ENCODE data around the gene NFATC1.
"Not testable (repeated sequence)": the region's sequence is repeated elsewhere in the genome, so short reads cannot be mapped to it uniquely, and the experiment has no call there.

NFATC1 gene

DNA sequence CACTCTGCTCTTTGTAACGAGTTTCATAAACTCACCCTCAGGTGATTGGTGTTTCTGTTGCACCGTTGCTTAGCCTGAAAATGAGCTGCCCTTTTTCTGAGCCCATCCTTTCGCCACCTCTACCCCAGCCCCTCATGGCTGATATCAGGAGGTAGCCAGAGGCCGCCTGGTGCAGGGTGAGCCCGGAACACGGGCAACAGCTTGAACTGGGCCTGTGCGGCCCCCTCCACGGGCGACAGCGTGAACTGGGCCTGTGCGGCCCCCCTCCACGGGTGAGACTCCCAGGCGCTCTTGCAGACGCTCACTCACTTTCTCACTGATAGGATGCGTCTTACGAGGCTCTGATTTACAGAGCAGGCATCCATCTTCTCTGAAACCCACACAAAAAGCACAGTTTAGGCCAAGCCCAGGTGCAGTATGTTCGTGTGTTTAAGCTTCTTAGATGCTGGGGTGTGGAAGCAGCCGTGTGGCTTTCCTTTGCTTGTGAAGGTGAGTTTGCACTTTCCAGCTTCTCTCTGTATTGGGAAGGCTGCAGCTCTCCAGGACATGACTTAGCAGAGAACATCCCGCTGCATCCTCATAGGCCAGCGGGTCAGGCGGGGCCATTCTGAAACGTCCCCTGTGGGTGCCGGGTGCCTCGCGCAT, 83.5 kb downstream of the NFATC1 start:
- no peak for DNase-seq

DNA sequence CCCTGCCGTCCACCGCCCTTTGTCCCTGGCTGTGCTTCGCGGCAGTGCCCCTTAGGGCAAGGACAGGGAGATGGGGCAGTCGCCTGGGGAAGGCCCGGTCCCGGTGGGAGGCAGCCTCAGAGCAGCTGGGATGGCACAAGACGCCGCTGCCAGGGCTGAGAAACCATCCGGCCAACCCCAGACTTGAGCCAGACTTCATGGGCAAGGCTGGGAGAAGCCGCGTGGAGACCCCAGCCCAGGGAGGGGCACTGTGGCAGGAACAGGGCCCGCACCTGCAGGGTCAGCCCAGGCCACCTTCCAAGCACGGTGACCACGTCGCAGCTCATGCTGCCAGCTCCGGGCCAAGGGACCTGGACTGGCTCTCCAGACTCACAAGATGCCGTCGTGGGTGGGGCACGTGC, 84.0 kb downstream of the NFATC1 start:
- DNase-seq: no peak

DNA sequence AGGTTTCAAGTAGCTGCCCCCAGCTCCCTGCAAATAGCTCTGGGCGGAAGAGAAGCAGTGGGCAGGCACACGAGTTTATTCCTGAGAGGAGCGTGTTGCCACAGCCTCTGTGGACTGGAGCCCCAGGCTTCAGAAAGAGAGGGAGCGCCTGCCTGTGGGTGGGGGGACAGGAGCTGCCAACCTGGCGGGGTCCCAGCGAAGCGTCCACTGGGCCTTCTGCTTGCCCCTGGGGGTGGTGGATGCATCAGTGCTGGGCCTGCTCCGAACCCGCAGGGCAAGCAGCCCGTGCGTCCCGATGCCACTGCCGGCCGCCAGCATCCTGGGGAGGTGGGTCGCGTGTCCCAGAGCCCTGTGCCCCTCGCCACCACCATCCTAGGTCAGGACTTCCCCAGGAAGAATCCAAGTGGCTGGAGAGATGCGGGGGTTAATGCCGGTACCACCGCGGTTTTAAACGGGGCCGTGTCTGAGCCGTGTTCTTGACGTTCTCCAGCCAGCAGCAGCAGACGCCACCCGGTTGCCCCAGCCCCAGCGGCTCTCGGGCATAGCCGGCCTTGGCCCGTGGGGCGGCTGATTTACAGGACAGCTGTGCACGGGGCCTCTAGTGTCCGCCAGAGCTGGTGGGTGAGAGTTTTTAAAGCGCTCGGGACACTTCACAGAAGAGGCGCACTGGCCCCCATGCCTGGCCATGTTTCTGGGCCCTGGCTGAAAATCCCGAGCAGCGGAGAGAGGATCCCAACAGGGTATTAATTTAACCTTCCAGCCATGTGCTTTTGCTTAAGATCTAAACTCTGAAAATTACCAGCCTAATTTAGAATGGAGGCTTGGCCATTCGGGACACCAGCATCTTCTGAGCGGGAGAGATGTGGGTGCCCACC, 84.7 kb downstream of the NFATC1 start:
- no peak for DNase-seq

DNA sequence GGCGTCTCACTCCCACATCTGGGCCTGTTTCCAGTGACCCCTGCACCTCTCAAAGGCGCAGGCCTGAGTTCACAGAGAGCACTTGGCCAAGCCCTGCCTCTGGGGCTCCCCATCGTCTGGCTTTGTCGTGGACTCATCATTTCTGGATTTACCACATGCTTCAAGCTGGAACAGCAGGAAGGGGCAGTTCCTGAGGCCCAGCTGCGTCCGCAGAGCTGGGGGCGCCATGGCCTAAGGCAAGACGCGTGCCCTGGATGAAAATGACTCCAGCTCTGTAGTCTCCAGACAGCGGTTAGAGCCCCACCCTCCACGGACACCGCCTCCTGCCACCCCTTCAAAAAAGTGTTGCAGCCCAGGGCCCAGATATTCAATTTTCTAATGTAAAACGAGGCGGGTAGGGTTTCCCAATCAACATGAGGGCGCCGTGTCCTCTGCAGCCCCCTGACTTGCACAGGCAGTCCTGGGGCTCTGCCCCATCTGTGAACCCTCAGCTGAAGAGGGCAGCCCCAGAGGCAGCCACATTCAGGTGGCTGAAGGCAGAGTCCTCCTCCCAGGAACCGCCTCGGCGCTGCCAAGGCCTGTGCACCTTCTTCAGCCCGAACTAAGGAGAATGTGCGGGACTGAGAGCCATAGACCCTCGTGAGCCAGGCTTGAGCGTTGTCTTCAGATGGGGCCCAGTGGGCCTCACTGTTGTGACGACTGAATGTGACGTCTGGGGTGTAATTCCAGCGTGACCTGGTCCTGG, 85.5 kb downstream of the NFATC1 start:
- DNase-seq: no peak

DNA sequence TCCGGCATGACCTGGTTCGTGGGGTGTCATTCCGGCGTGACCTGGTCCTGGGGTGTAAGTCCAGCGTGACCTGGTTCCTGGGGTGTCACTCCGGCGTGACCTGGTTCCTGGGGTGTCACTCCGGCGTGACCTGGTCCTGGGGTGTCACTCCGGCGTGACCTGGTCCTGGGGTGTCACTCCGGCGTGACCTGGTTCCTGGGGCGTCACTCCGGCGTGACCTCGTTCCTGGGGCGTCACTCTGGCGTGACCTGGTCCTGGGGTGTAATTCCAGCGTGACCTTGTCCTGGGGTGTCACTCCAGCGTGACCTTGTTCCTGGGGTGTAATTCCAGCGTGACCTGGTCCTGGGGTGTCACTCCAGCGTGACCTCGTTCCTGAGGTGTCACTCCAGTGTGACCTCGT, 87.7 kb downstream of the NFATC1 start:
- not testable (repeated sequence) for DNase-seq

DNA sequence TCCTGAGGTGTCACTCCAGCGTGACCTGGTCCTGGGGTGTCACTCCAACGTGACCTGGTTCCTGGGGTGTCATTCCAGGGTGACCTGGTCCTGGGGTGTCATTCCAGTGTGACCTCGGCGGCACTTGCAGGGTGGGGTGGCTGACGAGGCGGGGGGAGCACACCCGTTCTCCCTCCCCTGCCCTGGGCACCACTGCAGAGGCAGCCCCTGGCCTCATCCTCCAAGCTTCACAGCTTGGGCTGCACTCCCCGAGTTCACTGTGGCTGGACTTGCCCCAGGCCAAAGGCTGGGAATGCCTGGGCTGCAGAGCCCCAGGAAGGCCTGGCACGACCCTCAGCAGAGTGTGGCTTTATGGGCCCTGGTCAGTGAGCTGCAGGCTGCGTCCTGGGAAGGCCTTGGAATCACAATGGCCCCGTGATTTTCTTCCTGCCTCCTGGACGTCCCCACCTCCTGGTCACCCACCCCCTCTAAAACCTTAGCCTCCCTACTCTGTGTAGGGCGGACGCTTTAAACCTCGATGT, 88.3 kb downstream of the NFATC1 start:
- DNase-seq: no peak

DNA sequence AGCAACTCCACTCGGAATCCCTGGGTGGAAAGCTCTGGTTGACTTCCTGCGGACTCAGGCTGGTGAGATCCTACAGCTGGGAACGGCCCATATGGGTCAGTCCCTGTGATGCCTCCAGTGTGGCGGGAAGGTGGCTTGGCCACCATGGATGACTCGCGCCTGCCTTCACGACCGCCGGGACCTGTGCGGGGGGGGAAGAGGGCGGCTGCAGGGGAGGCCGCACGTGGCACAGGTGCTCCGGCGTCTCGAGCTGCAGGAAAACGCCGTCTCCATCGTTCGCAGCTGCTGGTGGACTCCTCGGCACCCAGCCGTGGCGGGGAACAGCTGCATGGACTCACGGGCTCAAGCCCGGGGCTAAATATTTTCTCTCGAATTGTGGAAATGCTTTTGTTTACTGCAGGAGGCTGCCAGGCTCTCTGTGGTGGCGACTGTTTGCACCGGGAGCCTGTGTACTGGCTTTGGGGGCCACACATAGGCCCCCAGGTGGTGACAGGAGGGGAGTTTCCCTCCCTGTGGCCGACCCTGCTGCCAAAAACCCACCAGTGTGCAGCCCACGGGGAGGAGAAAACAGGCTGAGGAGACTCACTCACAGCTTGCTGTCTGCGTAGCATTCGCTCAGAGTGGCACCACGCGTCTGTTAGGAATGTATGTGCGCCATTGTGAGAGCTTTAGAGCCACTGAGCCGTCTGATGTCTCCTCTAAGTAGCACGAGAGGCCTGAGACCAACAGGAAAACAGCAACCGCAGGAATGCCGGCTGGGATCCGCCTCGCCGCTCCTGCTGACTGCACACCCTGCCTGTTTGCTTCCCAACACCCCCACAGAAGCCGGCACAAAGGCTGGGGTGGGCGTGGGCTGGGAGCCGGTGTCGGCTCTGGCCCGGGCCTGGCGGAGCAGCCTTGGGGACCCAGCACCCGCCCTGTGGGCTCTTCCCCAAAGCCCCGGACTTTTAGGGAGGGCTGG, 89.2 kb downstream of the NFATC1 start:
- no peak for DNase-seq

DNA sequence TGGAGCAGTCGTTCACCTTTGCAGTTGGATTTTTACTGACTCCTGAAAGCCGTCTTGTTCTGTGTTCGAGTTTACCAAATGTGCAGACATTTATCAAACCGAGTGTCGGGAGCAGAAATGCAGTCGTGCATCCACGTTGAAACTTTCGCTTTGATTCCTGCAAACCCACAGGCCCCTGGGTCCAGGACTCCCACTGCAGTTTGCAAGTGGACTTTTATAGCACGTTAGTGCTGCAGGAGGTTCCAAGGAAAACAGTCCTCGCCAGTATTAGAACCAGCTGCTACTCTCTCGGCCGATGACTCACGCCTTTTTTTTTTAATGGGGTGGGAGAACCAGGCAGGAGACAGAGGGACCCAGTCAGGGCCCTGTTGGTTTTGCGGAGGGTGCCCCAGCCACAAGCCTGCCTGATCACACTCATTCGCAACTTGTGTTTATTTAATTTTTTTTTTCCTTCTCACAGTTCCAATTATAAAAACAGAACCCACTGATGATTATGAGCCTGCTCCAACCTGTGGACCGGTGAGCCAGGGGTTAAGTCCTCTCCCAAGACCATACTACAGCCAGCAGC, 90.1 kb downstream of the NFATC1 start:
- DNase-seq: no peak

DNA sequence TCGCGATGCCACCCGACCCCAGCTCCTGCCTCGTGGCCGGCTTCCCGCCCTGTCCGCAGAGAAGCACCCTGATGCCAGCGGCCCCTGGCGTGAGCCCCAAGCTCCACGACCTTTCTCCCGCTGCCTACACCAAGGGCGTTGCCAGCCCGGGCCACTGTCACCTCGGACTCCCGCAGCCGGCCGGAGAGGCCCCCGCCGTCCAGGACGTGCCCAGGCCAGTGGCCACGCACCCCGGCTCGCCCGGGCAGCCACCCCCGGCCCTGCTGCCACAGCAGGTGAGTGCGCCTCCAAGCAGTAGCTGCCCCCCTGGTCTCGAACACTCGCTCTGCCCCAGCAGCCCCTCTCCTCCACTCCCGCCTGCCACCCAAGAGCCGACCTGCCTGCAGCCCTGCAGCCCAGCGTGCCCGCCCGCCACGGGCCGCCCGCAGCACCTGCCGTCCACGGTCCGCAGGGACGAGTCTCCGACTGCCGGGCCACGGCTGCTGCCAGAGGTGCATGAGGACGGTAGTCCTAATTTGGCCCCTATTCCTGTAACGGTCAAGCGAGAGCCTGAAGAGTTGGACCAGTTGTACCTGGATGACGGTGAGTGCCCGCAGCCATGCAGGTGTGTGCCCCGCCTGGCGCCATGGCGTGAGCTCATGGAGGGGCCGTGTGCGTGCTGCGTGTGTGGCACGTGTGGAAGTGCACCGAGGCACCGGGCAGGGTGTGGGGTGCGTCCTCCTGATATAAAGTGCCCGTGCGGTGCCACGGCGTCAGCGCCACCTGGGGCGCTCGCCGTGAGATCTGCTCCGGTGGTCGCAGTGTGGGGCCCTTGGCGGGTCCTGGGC, 90.8 kb downstream of the NFATC1 start:
- DNase-seq: no peak

DNA sequence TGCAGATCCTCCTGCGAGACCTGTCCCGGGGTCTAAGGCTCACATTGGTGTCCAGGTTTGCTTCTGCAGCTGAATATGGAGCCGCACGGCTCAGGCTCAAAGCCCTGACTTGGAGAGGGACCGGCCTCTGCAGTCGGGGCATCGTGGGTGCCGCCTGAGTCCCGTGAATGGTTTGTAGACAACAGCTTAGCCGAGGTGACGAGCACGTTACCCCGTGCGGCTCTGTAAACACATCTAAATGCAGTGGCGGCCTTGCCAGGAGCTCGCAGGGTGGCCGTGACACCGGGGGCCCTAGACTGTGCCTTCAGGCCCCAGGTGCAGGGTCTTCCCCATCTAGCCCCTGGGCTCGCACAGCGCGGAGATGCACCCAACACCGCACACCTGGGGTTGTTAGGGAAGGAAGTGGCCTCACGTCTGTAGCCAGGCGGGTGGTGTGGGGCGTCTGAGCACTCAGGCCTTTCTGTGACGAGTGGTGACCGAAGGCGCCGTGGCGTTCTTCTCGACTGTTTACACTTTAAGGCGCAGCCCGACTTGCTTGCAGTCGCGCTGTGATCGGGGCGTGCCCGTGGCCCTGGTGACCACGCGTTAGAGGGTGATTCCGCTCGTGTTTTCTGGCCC, 91.6 kb downstream of the NFATC1 start:
- DNase-seq: no peak

DNA sequence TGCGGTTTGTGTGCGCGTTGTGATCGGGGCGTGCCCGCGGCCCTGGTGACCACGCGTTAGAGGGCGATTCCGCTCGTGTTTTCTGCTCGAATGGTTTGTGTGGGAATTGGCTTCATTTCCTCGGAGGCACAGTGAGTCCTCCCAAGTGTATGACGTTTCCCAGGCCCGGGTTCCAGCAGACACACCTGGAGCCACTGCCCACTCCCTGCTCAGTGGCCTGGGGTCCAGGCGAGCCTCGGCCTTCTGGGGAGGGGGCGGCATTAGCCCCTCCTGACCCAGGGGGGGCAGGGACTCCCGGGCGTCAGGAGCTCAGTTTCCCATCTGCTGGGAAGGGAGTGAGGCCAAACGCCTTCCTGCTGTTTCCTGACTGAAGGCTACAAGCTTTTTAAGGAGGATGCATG, 92.1 kb downstream of the NFATC1 start:
- DNase-seq: no peak

DNA sequence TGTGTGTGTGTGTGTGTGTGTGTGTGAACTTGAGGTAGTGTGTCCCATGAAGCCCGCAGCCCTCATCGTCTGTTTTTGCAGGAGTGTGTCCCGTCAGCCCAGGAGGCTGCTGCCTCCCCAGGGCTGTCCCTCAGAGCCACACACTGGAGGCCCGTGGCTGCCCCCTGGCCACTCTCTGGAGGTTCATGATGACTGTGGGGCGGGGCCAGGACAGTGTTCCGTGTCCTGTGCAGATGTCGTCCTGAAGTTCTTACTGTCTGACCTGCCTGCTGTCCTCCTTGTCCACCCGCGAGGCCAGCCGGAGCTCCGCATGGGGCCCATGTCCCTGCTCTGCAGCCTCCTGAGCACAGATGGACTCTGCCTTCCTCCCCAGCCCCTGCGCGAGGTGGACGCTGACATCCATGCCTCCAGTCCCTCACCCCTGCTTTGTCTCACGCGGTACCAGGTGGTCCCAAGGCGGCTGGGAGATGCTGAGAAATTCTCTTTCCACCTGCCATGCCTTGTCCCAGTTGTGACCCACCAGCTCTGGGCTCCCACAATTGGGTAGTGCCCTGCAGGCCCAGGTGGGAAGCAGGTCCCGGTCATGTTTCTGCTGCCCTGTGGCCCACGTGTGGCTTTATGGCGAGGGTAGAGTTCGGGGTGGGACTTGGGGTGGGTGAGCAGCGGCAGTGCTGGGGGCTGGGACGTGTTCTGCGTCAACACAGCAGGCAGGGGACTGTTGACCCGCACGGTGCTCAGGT, 92.8 kb downstream of the NFATC1 start:
- DNase-seq: no peak

DNA sequence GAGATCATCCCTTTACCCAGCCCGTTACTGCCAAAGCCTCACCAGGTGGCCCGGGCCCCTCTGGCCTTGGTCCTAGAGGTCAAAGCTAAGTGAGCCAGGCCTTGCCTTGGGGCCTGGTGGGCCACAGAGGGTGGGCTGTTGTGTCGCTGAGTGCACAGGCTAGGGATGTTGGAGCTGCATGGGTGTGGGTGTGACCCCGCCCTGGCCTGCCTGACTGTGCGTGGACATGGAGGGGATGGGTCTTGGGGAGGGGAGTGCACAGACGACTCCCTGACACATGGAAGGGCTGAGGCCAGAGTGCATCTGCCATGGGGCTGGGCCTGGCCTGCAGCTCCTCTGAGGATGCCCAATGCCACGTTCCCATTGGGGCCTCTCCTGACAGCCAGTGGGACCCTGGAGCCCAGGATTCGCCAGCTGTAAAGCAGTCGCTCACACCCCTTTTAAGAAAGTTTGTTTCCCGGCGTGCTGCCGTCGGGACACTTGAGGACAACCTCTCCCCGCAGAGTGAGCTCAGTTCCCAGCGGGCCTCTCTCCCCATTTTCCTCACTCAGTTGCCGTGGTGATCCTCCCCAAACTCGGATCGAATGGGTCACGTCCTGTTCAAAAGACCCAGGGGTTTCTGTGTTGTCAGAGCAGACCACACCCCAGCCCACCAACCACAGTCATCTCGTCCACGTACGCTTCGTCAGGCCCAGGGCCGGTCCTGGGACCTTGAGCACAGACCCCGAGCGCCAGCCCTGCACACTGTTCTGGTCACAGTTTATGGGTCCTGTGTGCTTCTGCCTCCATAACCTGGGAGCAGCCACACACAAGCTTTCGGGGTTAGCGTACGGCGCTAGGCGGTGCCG, 93.5 kb downstream of the NFATC1 start:
- no peak for DNase-seq

DNA sequence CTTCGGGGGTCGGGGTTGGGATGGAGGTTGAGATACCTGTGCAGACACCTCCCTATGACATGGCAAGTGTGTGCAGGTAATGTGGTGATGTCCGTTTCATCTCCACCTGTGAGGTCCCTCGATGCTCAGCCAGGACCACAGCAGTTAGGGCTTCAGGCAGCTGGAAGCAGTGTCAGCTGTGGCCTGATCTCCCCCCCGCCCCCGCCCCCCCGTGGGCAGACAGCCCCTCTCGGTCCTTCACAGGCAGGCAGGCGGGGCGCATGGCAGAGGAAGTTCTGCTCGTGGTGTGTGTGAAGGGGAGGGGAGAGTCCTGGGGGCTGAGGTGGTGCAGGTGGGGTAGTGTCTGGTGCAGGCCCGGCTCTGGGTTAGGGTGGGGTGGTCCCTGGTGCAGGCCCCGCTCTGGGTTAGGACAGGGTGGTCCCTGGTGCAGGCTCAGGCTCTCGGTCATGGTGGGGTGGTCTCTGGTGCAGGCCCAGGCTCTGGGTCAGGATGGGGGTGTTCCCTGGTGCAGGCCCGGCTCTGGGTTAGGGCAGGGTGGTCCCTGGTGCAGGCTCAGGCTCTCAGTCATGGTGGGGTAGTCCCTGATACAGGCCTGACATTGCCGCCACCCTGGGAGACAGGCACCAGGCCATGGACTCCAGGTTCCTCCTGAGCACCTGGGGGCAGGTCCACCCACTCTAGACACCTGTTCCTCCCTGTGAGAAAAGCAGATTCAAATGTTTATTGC, 94.3 kb downstream of the NFATC1 start:
- no peak for DNase-seq

DNA sequence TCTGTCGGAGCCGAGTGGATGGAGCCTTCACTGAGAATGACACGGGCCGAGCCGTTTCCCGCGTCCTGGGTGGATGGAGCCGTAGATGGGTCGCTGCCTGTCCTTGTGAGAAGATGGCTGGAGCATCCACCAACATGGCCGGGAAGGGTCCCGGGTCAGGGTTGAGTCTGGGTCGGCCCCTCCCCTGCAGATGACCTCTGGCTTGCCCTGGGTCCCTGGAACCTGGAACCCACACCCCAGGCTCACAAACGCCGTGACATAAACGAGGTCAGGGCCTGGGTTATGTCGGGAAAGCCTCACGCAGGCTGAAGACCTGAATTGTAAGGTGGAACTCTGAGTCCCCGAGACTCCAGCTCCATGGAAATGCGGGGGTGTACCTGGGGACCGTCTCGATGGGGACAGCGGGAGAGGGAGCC, 94.9 kb downstream of the NFATC1 start:
- DNase-seq: no peak

DNA sequence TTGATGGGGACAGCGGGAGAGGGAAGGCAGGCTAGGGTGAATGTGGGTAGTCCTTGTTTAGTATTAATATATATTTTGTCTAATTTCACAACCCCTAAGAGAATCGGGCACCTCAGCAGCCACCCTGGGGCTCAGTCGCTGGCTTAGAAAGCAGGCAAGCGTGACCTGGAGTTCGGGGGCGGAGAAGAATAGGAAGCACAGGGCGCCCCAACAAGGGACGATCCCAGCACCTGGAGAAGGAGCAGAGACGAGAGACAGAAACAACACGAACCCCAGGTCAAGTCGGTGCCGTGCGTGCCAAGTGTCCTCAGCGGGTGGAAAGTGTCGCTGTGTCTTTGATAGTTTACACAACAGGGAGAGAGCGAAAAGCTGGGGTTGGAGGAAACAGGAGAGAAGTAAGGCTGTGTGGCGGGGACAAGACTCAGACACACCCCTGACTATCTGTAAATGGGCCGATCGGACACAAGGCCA, 95.4 kb downstream of the NFATC1 start:
- DNase-seq: no peak

DNA sequence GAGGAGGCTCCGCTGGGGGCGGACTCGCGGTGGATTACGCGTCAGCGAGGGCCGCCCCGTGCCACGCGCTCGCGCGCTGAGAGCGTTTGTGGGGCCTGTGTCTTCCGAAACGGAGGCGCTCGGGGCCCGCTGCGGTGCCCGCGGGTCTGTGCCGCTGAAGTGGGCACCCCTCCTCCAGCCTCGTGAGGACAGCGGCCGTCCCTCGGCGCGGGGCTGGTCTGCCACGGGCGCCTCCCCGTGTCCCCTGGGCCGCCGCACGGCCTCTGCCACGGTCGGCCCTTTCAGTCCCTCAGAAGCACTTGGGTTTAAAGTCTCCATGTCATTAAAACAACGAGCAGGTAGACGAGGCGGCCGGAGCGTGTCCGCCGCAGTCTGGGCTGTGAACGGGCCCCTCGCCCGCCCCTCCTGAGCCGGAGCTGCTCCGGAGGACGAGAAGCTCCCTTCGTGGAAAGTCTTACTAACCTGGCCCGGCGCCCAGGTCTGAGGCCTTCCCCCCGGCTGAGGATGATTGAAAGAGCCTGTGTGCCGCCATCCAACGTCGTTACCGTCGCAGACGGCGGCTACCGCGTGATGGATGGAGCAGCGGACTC, 97.6 kb downstream of the NFATC1 start:
- DNase-seq: no peak

DNA sequence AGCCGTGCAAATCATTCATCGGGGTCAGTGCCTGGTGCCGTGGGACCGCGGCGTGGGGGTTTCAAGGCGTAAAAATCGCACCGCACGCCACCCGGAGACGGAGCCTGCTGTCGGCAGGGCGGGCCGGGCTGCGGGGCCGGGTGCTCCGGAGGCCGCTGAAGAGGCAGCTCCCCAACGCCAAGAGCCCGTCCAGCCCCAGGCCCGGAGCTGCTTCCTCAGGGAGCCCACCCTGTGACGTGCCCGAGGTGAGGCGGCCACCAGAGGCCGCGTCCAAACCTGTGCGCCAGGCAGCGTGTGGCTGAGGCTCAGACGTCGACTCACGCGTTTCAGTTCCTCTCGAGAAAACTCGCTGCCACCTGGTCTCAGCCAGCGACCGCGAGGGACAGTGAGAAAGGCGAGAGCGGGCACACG, 98.1 kb downstream of the NFATC1 start:
- DNase-seq: no peak

All from NCI-H2081 (cell line).